CD4-positive, alpha-beta T cell treated with Interleukin-4 for 1 hour (primary cell): Measurements from ENCODE around the gene CYB5A.
"Not testable (repeated sequence)": the region's sequence is repeated elsewhere in the genome, so short reads cannot be mapped to it uniquely, and the experiment has no call there.

Experiments used
- DNase-seq, 2 donors: peaks; one replicate each; pipeline ENCODE4 v3.0.0-alpha.2; 2020 to 2022

CYB5A gene

DNA sequence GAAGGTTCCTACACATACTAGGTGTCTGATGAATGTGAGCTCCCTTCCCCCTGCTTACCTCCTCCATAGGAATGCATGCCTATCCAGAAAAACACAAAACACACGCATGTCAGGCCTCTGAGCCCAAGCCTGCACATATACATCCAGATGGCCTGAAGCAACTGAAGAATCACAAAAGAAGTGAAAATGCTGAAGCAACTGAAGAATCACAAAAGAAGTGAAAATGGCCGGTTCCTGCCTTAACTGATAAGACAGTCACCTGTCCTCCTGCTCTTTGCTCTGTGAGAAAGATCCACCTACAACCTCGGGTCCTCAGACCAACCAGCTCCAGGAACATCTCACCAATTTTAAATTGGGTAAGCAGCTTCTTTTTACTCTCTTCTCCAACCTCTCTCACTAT, 1.2 kb upstream of the CYB5A start:
- not testable (repeated sequence) for DNase-seq

DNA sequence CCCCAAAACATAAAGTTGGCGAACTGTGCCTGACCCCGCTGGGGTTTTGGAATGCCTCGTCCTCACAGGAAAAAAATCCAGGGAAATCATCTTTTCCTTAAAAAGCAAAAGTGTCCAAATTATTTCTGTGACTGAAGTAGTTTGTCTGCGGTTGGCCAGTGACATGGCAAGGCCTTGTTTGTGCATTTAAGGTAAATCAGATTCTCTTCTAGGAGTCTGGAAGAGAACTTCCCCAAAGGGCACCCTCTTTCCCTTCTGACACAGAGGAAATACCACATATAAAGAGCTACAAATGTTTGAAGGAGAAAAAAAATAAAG, 737 bp upstream of the CYB5A start:
- DNase-seq = no peak

GRCh38 chr18:74291472-74291770, 342 bp downstream of the CYB5A start:
- DNase-seq = no peak

- peak in 1 of 2 donors; percentile 11 for DNase-seq
These were observed 830 bp downstream of the CYB5A start for GRCh38 chr18:74290794-74291471.

DNA sequence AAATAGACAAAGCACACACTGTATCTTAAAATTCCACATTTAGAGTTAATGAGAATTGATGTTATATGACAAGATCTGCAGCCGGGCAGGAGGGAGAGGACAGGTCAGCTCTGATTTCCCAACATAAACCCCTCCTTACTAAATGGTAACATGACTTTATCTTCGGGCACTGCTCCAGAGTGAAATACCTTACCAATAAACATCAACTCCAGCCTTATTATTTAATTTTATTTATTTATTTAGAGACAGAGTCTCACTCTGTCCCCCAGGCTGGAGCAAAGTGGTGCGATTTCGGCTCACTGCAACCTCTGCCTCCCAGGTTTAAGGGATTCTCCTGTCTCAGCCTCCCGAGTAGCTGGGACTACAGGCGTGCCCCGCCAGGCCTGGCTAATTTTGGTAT, 1.7 kb downstream of the CYB5A start:
- DNase-seq = no peak

DNA sequence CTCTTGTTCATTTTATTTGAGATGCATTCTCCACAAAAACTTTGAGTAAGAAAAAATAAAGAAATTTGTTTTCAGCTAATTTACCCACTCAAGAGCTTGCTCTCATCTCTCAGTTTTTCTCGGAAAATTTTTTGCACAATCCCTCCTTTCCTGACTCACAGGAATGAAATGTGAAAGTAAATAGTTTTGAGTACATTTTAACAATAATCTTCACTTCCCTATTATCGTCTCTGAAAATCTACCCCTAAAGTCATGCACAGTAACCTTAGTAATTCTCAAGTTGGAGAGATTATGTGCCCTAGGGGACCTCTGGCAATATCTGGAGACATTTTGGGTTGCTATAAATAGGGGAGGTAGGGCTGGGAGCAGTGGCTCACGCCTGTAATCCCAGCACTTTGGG, 2.6 kb downstream of the CYB5A start:
- DNase-seq = no peak

DNA sequence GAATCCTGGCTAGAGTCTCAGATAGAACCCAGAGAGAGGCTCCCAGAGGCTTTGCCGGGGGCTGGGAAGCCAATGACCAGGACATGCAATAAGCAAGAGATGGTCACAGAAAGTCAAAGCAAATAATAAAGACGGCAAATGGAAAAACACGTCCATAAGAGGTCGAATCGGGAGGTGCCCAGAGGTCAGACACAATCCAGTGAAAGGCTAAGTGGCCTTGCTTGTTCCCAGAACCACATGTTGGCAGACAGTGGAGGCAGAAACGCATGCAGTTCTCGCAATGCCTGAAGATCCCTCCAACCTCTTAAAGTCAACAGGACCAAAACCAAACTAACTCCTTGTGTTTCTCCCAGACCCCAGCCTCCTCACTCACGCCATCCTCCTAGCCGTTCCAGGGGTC, 3.0 kb downstream of the CYB5A start:
- DNase-seq = no peak

- no peak for DNase-seq
These were observed 3.7 kb downstream of the CYB5A start for GRCh38 chr18:74288041-74288440.

DNA sequence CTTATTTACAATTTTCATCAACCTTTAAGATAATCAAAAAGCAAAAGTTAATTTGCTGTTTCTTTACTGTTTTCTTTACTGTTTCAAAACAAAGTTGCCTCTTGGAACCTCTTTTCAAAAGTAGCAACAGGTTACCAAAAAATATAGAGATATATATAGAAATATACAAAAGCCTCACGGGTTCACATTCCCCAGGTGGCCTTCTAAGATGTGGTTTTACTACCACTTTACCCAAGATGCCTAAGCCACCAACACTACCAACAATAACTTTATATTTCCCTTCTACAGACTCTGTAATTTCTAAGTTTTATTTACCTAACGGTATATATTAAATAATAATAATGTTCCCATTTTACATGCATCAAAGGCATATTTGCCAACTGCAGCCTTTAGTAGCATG, 4.9 kb downstream of the CYB5A start:
- no peak for DNase-seq

GRCh38 chr18:74286106-74286855, 5.5 kb downstream of the CYB5A start:
- DNase-seq = no peak

DNA sequence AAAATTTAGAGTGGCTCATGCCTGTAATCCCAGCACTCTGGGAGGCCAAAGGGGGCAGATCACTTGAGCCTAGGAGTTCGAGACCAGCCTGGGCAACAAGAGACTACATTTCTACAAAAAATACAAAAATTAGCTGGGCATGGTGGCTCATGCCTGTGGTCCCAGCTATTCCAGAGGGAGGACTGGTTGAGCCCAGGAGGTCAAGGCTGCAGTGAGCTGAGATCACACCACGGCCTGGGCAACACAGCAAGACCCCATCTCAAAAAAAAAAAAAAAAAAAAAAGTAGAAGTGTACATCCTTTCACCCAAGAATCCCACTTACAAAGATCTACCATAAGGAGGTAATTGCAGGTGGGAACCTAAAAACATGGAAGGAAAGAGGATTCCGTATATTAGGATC, 6.2 kb downstream of the CYB5A start:
- not testable (repeated sequence) for DNase-seq

DNA sequence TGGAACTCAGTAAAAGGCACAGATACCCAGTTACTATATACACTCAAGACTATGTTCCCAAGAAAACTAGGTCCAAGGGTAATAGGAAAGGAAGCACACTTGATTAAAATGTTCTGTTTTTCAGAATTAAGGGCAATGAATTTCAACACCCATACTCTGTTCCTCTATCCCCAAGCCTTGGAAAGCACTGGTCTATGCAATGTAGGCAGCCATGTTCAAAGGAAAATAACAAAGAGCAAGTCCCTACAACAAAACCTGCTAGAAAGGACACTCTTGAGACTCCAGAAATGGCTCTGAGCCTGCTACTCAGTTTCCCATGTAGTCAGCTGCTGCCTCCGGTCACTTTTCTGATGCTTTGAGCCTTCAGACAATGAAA, 6.8 kb downstream of the CYB5A start:
- no peak for DNase-seq

DNA sequence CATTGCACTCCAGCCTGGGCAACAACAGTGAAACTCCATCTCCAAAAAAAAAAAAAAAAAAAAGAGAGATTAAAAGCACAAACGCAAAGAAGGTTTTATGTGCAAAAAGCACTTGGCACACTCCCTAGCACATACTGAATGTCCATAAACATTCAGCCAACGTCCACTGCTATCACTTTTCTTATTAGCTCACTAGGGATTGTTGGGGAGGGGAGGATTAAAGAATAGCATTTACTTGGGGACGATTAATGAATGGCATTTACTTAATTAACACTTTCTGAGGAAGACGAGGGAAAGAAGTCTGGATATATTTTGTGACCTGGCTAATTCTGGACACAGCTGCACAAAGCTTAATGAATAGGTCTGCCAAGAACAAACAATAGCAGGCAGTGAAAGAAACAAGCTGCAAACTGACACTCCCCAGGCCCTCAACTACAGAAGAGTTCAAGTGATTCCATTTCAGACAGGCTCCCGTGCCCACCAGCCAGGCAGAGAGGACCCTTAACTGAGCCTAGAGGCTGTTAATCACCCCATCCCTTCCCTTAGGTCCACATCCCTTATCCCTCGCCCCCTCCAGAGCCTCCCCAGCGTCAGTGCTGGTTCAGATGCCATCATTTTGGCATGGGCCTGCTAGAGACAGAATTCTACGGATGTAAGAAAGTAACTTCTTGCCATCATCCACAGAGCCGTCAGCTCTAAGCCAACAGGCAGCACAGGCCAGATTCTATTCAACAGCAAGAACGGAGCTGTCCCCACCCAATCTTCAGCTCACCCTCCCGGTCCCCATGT, 7.4 kb downstream of the CYB5A start:
- no peak for DNase-seq

DNA sequence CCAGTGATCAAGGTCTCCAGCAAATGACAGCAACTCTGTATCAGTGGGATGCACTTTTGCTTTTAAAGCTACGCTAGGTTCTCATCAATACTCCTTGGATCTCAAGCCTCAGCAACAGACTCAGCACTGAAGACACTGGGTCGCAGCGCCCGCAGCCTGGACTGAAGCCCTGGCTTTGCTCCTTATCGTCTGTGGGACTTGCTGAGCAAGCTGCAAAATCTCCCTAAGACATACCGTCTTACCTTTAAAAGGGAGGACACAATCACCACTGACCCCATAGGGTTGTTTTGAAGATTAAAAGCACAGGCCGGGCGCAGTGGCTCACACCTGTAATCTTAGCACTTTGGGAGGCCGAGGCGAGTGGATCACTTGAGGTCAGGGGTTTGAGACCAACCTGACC, 8.1 kb downstream of the CYB5A start:
- no peak for DNase-seq

DNA sequence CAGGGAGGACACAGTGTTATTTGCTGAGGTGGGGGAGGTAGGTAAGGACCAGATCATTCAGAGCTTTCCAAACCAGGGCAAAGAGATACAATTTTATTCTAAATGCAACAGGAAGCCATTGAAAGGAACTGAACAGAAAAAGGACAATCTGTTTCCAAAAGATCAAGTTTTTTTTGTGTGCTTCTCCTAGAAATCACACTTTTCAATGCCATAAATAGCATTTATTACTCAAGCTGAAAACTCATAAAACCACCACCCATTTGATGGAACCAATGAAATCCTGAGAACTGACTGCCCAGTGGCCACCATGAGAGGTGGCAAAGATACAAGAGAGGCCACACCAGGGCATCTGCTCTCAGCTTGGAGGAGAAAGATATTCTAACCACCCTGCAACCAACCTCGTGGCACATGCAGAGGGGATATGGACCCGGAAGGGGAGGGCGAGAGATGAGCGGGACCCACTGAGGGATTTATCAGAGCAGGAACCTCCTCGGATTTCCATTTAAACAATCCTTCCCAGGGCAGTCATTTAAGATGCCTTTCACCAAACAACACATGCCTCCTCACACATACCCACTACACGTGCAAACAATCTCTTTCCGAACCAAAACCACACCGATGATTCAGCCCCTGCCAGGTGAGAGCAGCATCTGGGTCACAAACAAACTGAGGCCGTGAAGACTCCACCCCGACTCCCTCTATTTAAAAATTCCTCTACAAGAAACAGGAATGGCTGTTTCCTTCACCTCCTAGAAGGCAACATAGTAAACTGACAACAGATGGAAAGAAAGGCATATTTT, 8.8 kb downstream of the CYB5A start:
- DNase-seq = no peak

GRCh38 chr18:74281980-74282754, 9.6 kb downstream of the CYB5A start:
- DNase-seq = no peak

DNA sequence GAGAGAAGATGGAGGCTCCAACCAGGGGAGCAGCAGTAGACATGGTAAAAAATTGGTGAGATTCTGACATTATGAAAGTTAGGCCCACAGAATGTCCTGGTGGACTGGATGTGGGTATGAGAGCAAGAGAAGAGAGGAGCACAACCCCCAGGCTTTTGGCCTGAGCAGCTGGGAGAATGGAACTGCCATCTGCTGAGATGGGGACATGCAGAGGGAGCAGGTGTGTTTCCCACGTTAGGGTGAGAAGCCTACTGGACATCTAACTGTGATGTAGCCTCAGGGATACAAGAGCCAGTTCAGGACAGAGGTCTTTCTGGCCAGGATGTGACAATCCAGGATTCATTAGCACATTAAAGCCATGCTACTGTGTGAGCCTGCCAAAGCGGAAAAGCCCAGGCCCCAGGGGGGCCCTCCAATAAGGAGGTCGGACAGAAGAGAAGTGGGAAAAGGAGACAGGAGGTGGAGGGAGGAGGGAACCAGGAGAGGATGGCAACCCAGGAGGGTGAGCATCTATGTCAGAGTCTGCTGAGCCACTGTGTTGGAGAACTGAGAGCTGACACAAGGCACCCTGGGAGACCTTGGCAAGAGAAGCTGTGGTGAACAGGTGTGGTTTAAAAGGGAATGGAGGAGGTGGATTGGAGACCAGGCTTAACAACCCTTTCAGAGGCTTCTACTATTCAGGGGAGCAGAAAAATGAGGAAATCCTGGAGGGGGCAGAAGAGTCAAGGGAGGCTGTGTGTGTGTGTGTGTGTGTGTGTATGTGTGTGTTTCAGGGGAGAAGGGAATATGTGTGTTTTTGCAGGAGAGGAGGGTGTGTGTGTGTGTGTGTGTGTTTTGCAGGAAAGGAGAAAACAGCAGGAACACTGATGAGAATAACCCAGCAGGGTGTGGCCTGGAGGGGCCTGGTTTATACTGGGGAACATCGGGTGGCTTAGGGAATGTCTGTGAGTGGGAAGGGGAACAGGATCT, 10.5 kb downstream of the CYB5A start:
- no peak for DNase-seq

DNA sequence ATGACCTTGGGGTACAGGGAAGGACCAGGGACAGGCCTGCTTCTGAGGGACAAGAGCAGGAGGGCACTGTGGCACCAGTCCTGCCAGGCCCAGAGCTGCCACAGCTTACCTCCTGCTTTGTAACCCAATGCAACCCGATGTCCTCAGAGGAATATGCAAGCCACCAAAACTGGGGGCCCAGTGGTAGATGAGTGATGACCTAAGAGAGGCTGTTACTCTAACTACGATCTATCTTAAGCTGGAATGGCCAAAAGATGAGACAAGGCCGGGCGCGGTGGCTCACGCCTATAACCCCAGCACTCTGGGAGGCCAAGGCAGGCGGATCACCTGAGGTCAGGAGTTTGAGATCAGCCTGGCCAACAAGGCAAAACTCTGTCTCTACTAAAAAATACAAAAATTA, 12.8 kb downstream of the CYB5A start:
- no peak for DNase-seq

DNA sequence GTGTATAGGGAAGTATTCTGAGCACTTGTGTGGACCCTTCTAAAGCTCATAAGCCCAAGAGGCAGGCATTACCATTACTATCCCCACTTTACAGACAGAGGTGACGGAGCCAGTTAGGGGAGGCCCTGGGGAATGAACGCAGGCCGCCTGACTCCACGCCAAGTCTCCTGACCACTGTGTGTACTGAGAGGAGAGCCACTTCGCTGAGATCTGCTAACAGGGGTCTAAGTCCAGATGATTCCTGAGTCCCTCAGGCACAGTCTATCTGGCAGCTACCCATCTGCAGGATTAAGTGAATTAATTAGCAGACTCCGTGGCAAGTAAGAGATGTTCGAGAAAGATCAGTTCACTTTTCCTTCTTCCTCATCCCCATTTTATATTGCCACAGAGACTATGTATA, 13.7 kb downstream of the CYB5A start:
- DNase-seq = no peak

DNA sequence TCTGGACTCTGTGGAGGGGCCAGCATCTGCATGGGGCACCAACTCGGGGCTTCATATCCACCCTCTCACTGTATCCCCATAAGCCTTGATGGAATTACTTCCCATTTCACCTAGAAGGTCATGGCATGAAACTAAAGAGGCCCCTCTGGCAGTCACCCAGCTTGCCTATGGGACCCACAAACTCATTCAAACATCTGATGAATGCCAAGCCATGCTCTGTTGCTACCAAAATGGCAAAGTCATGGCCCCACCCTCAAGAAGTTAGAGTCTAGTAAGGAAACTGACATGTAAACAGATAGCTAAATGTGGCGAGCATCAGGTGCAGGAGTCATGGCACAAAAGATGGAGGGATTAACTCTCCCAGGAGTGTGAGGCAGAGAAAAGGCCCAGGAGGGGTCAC, 14.5 kb downstream of the CYB5A start:
- DNase-seq = no peak

DNA sequence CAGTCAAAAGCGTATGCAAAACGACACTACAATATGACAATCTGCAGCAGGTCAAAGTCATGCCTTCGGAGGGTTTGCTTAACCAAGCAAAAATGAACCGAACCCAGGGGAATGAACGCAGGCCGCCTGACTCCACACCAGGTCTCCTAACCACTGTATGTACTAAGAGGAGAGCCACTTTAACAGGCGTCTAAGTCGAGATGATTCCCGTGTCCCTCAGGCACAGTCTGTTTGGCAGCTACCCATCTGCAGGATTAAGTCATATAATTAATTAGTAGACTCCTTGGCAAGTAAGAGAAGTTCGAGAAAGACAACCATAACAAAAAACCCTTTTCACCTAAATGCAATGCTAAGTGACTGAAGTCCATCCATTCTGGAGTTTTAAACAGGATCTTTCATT, 15.2 kb downstream of the CYB5A start:
- DNase-seq = no peak

- DNase-seq = no peak
These were observed 16.0 kb downstream of the CYB5A start for GRCh38 chr18:74275736-74276135.
